GM23248 (cell line): Measurements from ENCODE around the gene SEM1.

Source experiments
- EZH2 ChIP-seq: fragments of 200-600 bp; sonication (generic); IDR thresholded peaks from 2 replicates; pipeline ENCODE4 v1.6.1; 2018; ENCODE audit warnings: antibody characterized with exemption, mild to moderate bottlenecking; ENCODE audit not compliant: insufficient read depth, poor library complexity, severe bottlenecking
- EZH2phosphoT487 ChIP-seq: fragments of 200-600 bp; sonication (generic); IDR thresholded peaks from 2 replicates; pipeline ENCODE4 v1.6.1; 2018; ENCODE audit warnings: antibody characterized with exemption, moderate library complexity, mild to moderate bottlenecking, low read depth; ENCODE audit not compliant: insufficient read depth

DNA sequence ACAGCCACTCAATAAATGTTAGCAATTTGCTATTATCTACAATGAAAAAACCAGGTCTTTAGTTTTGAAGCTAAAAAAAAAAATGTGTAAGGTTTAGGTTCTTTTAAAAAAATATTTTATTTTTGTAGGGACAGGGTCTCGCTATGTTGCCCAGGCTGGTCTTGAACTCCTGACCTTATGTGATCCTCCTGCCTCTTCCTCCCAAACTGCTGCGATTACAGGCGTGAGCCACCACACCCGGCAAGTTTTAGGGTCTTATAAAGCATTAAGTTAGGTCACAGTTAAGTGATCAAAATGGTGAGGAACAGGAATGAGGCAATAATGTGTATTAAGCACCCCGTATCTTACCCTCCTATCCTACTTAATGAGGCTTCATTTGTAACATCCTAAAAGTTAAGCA lies 774 bp downstream of the SEM1 start:
- TF ChIP-seq EZH2 (no peak), EZH2phosphoT487 (no peak)
